ACC112 (cell line): ENCODE results near the gene MAPT.
"Not testable (repeated sequence)": the region's sequence is repeated elsewhere in the genome, so short reads cannot be mapped to it uniquely, and the experiment has no call there.

Source experiments
- H2AFZ ChIP-seq: fragments of 200-600 bp; sonication (generic); one replicate; pipeline ENCODE4 v1.6.0; 2017; ENCODE audit warnings: antibody characterized with exemption, low read length; ENCODE audit not compliant: unreplicated experiment
- H3K27ac ChIP-seq: fragments of 200-600 bp; sonication (generic); 2 replicates; pipeline ENCODE4 v1.5.1; 2014; ENCODE audit warnings: low read depth, mild to moderate bottlenecking, antibody characterized with exemption, low read length, moderate library complexity
- H3K27me3 ChIP-seq: fragments of 200-600 bp; sonication (generic); 2 replicates; pipeline ENCODE4 v1.6.1; 2014; ENCODE audit warnings: mild to moderate bottlenecking, antibody characterized with exemption, low read length, moderate library complexity, mixed read lengths; ENCODE audit not compliant: insufficient read depth
- H3K36me3 ChIP-seq: fragments of 200-600 bp; sonication (generic); 2 replicates; pipeline ENCODE4 v1.6.1; 2016; ENCODE audit warnings: mild to moderate bottlenecking, antibody characterized with exemption, low read length, moderate library complexity, mixed read lengths; ENCODE audit not compliant: insufficient read depth
- H3K4me1 ChIP-seq: fragments of 200-600 bp; sonication (generic); one replicate; pipeline ENCODE4 v1.6.1; 2016; ENCODE audit warnings: low read length, mixed read lengths; ENCODE audit not compliant: insufficient read depth, unreplicated experiment, control insufficient read depth
- H3K4me3 ChIP-seq: fragments of 200-600 bp; sonication (generic); 2 replicates; pipeline ENCODE4 v1.5.1; 2014; ENCODE audit warnings: mild to moderate bottlenecking, low read depth, low read length
- H3K79me2 ChIP-seq: fragments of 200-600 bp; sonication (generic); one replicate; pipeline ENCODE4 v1.6.0; 2016; ENCODE audit warnings: low read length; ENCODE audit not compliant: control insufficient read depth, unreplicated experiment, insufficient read depth

The MAPT gene

DNA sequence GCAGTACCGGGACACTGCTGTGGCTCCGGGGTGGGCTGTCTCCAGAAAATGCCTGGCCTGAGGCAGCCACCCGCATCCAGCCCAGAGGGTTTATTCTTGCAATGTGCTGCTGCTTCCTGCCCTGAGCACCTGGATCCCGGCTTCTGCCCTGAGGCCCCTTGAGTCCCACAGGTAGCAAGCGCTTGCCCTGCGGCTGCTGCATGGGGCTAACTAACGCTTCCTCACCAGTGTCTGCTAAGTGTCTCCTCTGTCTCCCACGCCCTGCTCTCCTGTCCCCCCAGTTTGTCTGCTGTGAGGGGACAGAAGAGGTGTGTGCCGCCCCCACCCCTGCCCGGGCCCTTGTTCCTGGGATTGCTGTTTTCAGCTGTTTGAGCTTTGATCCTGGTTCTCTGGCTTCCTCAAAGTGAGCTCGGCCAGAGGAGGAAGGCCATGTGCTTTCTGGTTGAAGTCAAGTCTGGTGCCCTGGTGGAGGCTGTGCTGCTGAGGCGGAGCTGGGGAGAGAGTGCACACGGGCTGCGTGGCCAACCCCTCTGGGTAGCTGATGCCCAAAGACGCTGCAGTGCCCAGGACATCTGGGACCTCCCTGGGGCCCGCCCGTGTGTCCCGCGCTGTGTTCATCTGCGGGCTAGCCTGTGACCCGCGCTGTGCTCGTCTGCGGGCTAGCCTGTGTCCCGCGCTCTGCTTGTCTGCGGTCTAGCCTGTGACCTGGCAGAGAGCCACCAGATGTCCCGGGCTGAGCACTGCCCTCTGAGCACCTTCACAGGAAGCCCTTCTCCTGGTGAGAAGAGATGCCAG is 117.6 kb downstream of the MAPT start:
- Histone ChIP-seq H3K4me3 (no peak overlapping the region), H3K4me1 (peaks cover 3% of the 10 kb centered on the region), H3K27me3 (no peaks in the 10 kb centered on the region), H2AFZ (no peak overlapping the region), H3K36me3 (no peaks in the 10 kb centered on the region), H3K79me2 (no peaks in the 10 kb centered on the region), H3K27ac (no peak overlapping the region)

DNA sequence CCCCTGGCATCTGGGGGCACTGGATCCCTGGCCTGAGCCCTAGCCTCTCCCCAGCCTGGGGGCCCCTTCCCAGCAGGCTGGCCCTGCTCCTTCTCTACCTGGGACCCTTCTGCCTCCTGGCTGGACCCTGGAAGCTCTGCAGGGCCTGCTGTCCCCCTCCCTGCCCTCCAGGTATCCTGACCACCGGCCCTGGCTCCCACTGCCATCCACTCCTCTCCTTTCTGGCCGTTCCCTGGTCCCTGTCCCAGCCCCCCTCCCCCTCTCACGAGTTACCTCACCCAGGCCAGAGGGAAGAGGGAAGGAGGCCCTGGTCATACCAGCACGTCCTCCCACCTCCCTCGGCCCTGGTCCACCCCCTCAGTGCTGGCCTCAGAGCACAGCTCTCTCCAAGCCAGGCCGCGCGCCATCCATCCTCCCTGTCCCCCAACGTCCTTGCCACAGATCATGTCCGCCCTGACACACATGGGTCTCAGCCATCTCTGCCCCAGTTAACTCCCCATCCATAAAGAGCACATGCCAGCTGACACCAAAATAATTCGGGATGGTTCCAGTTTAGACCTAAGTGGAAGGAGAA is 118.2 kb downstream of the MAPT start:
- no peak overlapping the region for H3K27ac ChIP-seq
- H3K27me3 ChIP-seq = no peaks in the 10 kb centered on the region
- H3K4me3 ChIP-seq = no peak overlapping the region
- peaks cover 3% of the 10 kb centered on the region for H3K4me1 ChIP-seq
- H3K36me3 ChIP-seq = no peaks in the 10 kb centered on the region
- no peak overlapping the region for H2AFZ ChIP-seq
- no peaks in the 10 kb centered on the region for H3K79me2 ChIP-seq

DNA sequence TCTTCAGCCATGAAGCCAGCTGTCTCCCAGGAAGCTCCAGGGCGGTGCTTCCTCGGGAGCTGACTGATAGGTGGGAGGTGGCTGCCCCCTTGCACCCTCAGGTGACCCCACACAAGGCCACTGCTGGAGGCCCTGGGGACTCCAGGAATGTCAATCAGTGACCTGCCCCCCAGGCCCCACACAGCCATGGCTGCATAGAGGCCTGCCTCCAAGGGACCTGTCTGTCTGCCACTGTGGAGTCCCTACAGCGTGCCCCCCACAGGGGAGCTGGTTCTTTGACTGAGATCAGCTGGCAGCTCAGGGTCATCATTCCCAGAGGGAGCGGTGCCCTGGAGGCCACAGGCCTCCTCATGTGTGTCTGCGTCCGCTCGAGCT is 118.8 kb downstream of the MAPT start:
- no peaks in the 10 kb centered on the region for H3K79me2 ChIP-seq
- H3K27me3 ChIP-seq = no peaks in the 10 kb centered on the region
- no peak overlapping the region for H2AFZ ChIP-seq
- H3K4me3 ChIP-seq = no peak overlapping the region
- H3K27ac ChIP-seq = no peak overlapping the region
- H3K4me1 ChIP-seq = peaks cover 3% of the 10 kb centered on the region
- H3K36me3 ChIP-seq = no peaks in the 10 kb centered on the region

DNA sequence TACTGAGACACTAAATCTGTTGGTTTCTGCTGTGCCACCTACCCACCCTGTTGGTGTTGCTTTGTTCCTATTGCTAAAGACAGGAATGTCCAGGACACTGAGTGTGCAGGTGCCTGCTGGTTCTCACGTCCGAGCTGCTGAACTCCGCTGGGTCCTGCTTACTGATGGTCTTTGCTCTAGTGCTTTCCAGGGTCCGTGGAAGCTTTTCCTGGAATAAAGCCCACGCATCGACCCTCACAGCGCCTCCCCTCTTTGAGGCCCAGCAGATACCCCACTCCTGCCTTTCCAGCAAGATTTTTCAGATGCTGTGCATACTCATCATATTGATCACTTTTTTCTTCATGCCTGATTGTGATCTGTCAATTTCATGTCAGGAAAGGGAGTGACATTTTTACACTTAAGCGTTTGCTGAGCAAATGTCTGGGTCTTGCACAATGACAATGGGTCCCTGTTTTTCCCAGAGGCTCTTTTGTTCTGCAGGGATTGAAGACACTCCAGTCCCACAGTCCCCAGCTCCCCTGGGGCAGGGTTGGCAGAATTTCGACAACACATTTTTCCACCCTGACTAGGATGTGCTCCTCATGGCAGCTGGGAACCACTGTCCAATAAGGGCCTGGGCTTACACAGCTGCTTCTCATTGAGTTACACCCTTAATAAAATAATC is 119.3 kb downstream of the MAPT start:
- no peak overlapping the region for H3K27ac ChIP-seq
- peaks cover 3% of the 10 kb centered on the region for H3K4me1 ChIP-seq
- no peak overlapping the region for H3K4me3 ChIP-seq
- no peaks in the 10 kb centered on the region for H3K79me2 ChIP-seq
- no peaks in the 10 kb centered on the region for H3K36me3 ChIP-seq
- H2AFZ ChIP-seq = no peak overlapping the region
- no peaks in the 10 kb centered on the region for H3K27me3 ChIP-seq

DNA sequence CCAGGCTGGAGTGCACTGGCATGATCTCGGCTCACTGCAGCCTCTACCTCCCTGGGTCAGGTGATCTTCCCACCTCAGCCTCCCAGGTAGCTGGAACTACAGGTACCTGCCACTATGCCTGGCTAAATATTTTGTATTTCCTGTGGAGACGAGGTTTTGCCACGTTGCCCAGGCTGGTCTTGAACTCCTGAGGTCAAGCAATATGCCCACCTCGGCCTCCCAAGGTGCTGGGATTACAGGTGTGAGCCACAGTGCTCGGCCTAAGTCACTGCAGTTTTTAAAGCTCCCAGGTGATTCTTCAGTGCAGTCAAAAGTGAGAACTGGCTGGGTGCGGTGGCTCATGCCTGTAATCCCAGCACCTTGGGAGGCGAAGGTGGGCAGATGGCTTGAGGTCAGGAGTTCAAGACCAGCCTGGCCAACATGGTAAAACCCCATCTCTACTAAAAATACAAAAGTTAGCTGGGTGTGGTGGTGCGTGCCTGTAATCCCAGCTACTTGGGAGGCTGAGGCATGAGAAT is 125.1 kb downstream of the MAPT start:
- not testable (repeated sequence) for H3K27me3 ChIP-seq, H3K4me3 ChIP-seq, H3K27ac ChIP-seq, H3K79me2 ChIP-seq, H3K36me3 ChIP-seq, H3K4me1 ChIP-seq, H2AFZ ChIP-seq

DNA sequence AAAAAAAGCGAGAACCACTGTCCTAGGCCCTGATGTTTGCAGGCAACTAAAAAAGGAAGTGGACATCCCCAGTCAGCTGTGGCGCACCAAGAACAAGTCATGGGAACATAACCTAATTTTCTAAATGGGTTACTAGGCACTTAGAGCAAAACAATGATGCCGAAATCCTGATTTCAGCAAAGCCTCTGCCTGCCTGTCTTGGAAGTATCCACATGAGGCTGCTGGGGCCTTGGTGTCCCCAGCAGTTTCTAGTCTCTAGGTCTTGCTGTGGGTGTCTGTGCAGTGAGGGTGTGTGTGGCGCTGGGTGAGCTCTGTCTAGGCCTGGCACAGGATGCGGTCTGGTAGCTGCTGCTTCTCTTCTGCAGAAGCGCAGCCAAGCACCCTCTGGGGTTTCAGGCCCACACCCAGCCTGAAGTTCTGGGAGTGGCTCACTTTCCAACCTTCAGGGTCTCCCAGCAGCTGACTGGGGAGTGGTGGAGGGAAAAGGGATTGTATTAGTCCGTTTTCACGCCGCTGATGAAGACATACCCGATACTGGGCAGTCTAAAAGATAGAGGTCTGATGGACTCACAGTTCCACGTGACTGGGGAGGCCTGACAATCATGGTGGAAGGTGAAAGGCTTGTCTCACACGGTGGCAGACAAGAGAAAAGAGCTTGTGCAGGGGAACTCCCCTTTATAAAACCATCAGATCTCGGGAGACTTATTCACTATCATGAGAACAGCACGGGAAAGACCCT is 125.8 kb downstream of the MAPT start:
- Histone ChIP-seq H3K36me3 (0 out of 2 replicates have a peak, but pooled peaks cover 3% of the 10 kb centered on the region), H3K27me3 (no peaks in the 10 kb centered on the region), H2AFZ (no peak overlapping the region), H3K4me1 (no peaks in the 10 kb centered on the region), H3K79me2 (no peaks in the 10 kb centered on the region), H3K4me3 (no peak overlapping the region), H3K27ac (no peak overlapping the region)

DNA sequence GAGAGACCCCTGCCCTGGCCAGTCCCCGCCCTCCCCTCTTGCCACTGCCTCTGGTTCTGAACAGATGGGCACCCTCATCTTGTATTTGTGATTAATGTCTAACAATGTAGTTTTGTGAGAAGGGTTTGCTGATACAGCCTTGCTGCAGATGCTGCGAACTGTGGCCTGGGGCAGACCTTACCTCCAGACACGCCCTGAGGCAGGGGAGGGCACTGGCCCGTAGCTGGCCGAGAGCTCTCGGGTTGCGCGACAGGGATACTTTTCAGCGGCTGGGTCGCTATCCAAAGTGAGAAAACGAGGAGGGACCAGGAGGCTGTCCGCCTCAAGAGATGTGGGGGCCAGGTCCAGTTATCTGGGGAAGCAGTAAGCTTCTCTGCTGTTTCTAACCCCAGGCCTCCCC is 126.6 kb downstream of the MAPT start:
- Histone ChIP-seq H3K79me2 (no peaks in the 10 kb centered on the region), H3K4me1 (no peaks in the 10 kb centered on the region)

DNA sequence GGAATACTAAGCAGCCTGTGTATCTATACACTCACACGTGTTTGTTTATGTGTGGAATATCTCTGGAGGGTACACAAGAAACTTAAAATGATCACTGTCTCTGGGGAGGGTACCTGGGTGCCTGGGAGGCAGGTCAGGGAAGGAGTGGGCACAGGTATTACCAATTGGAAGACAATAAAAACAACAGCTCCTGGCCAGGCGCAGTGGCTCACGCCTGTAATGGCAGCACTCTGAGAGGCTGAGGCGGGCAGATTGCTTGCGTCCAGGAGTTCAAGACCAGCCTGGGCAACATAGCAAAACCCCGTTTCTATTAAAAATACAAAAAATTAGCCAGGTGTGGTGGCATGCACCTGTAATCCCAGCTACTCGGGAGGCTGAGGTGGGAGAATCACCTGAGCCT is 129.0 kb downstream of the MAPT start:
- not testable (repeated sequence) for H3K27me3 ChIP-seq, H3K79me2 ChIP-seq

More for the DNA sequence above, 126.6 kb downstream of the MAPT start:
- 0 out of 2 replicates have a peak, but pooled peaks cover 3% of the 10 kb centered on the region for H3K36me3 ChIP-seq
- H2AFZ ChIP-seq = no peak overlapping the region
- H3K27ac ChIP-seq = no peak overlapping the region
- H3K4me3 ChIP-seq = no peak overlapping the region
- H3K27me3 ChIP-seq = no peaks in the 10 kb centered on the region

DNA sequence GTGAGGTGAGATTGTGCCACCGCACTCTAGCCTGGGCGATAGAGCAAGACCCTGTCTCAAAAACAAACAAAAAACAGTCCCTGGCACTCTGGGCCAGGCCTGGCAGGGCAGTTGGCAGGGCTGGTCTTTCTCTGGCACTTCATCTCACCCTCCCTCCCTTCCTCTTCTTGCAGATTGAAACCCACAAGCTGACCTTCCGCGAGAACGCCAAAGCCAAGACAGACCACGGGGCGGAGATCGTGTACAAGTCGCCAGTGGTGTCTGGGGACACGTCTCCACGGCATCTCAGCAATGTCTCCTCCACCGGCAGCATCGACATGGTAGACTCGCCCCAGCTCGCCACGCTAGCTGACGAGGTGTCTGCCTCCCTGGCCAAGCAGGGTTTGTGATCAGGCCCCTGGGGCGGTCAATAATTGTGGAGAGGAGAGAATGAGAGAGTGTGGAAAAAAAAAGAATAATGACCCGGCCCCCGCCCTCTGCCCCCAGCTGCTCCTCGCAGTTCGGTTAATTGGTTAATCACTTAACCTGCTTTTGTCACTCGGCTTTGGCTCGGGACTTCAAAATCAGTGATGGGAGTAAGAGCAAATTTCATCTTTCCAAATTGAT is 129.5 kb downstream of the MAPT start:
- Histone ChIP-seq H2AFZ (no peak overlapping the region), H3K27me3 (no peaks in the 10 kb centered on the region), H3K4me1 (no peaks in the 10 kb centered on the region), H3K36me3 (0 out of 2 replicates have a peak, but pooled peaks cover 3% of the 10 kb centered on the region), H3K27ac (no peak overlapping the region), H3K79me2 (no peaks in the 10 kb centered on the region), H3K4me3 (no peak overlapping the region)

More for the DNA sequence above, 129.0 kb downstream of the MAPT start:
- H3K4me3 ChIP-seq, H2AFZ ChIP-seq, H3K27ac ChIP-seq, H3K4me1 ChIP-seq, H3K36me3 ChIP-seq: not testable (repeated sequence)

DNA sequence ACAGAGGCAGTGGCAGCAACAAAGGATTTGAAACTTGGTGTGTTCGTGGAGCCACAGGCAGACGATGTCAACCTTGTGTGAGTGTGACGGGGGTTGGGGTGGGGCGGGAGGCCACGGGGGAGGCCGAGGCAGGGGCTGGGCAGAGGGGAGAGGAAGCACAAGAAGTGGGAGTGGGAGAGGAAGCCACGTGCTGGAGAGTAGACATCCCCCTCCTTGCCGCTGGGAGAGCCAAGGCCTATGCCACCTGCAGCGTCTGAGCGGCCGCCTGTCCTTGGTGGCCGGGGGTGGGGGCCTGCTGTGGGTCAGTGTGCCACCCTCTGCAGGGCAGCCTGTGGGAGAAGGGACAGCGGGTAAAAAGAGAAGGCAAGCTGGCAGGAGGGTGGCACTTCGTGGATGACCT is 130.2 kb downstream of the MAPT start:
- no peak overlapping the region for H3K27ac ChIP-seq

More for the DNA sequence above, 130.2 kb downstream of the MAPT start:
- H3K4me1 ChIP-seq = no peaks in the 10 kb centered on the region
- no peak overlapping the region for H3K4me3 ChIP-seq
- H3K36me3 ChIP-seq = 0 out of 2 replicates have a peak, but pooled peaks cover 3% of the 10 kb centered on the region
- H2AFZ ChIP-seq = no peak overlapping the region
- H3K79me2 ChIP-seq = no peaks in the 10 kb centered on the region
- no peaks in the 10 kb centered on the region for H3K27me3 ChIP-seq
